Measurements from ENCODE around the gene AMBRA1.

GRCh38 chr11:46389450-46390330 lies 204.1 kb downstream of the AMBRA1 start:
- TF ChIP-seq ZFP3 (CRISPR knock-in tag; IDR thresholded peaks at IDR 0.05), result no peak
- no peak for TF ChIP-seq BACH2 (CRISPR knock-in tag; IDR thresholded peaks at IDR 0.05; ENCODE audit: borderline replicate concordance)
- TF ChIP-seq ZC3H10 (CRISPR knock-in tag; IDR thresholded peaks at IDR 0.05), result no peak

Data from SK-N-SH treated with all-trans-retinoic acid at 6 μM for 48 hours (cell line).